Measurements from ENCODE around the gene BNIPL.

DNA sequence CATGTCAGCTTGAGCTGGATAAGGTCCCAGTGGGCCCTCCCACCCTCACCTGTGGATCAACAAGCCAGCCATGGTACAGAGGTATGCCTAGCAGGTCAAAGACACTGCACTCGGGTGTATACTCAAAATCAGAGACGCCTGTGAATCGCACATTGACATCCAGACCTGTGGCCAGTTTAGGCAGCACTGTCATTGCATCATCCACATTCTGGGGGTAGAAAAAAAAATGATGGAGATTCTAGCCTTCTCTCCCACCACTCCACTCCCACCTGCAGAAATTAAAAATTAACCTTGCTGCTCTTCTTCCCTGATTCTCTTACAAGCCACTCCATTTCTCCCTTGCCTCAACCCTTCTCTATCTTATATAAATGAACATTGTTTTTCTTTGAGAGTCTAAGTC, 36.0 kb upstream of the BNIPL start:
- TF ChIP-seq POLR2AphosphoS5 (IDR thresholded peaks at IDR 0.05; ENCODE audit: low read depth, low read length) (no peak), POLR2A (IDR thresholded peaks at IDR 0.05; ENCODE audit: low read depth, low read length) (no peak), SPI1 (IDR thresholded peaks at IDR 0.05; ENCODE audit: low read depth, low read length) (no peak), POU2F2 (IDR thresholded peaks at IDR 0.05; ENCODE audit: low read depth, low read length) (no peak)

Measured in GM12891 (cell line).